ENCODE data around the gene ZNF287.
A peak's percentile ranks its signal among the peaks of the same experiment; 100 is the strongest.

Gene ZNF287

GRCh38 chr17:16516594-16517051, 52.4 kb downstream of the ZNF287 start:
- DNase-seq (ENCODE audit: low read depth) = peak; percentile 18

- no peak for DNase-seq (ENCODE audit: low read depth)
Measured at GRCh38 chr17:16515933-16516332, 53.1 kb downstream of the ZNF287 start.

GRCh38 chr17:16513873-16514272, 55.1 kb downstream of the ZNF287 start:
- DNase-seq (ENCODE audit: low read depth) = no peak

- DNase-seq (ENCODE audit: low read depth) = no peak
Measured at GRCh38 chr17:16512011-16512410, 57.0 kb downstream of the ZNF287 start.

GRCh38 chr17:16511593-16511992, 57.4 kb downstream of the ZNF287 start:
- no peak for DNase-seq (ENCODE audit: low read depth)

GRCh38 chr17:16507918-16508533, 61.0 kb downstream of the ZNF287 start:
- no peak for DNase-seq (ENCODE audit: low read depth)

- DNase-seq (ENCODE audit: low read depth) = no peak
Measured at GRCh38 chr17:16506188-16506587, 62.8 kb downstream of the ZNF287 start.

GRCh38 chr17:16504984-16505383, 64.0 kb downstream of the ZNF287 start:
- DNase-seq (ENCODE audit: low read depth) = no peak
